Middle frontal gyrus (tissue), 1 donor: ENCODE measurements around the gene HRH3.

Experiments used
- DNase-seq: peaks from one replicate; pipeline ENCODE4 v3.0.0-alpha.2; 2015; ENCODE audit warnings: low spot score; ENCODE audit errors: extremely low spot score

The HRH3 gene

DNA sequence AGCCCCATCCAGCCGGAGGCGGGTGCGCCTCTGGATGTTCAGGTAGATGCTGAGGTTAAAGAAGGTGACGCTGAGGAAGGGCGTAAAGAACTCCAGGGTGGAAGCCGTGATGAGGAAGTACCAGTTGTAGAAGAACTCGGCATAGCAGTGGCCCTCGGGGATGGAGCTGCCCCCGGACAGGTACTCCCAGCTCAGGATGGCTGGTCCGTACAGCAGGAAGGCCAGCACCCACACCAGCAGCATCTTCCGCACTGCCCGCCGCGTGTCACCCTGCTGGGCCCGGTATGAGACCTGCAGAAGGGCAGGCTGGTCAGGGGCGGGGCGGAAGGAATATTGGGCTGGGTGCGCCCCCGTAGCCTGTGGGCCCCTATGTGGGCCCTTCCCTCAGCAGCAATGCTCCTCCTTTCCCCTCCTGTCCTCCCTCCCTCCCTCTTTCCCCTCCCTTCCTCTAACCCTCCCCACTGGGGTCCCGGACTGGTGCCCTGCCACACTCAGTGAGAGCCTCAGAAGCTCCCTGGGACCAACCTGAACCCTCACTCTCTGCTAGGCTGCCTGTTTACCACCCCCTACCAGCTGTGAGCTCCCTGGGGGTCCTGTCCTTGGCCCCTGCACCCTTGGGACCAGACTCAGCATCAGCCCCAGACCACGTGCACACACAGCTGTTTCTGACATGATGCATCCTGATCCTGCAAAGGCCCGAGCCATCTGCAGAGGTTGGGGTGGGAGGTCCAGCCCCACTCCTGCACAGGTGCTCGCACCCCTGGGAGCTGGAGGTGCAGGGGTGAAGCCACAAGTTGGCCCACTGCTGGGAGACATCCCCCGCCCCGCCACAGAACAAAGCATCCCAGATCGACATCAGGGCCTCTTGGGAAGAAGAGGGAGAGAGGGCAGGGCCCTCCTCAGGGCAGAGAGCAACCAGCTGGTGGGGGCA is 3.2 kb downstream of the HRH3 start:
- no peak for DNase-seq

DNA sequence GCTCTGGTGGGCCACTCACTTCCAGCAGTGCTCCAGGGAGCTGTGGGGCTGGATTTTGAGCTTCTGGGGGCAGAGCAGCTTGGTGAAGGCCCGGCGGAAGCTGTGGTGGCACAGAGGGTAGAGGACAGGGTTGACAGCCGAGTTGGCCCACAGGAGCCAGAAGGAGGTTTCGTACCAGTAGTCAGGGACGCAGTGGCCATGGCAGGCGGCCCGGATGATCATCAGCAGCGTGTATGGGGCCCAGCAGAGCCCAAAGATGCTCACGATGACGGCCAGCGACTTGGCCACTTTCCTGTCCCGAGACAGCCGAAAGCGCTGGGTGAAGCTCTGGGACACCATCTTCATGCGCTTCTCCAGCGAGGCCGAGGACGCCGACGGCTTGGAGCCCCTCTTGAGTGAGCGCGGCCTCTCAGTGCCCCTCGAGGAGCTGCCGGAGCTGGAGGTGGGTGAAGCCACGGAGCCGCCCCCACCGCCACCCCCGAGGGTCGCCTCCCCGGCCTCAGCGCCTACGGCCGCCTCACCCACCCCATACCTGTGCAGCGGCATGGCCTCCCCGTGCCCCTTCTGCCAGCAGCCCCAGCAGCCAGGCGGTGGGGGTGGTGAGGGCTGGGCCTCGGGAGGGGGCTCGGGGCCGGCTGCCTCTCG is 4.0 kb downstream of the HRH3 start:
- DNase-seq = no peak

DNA sequence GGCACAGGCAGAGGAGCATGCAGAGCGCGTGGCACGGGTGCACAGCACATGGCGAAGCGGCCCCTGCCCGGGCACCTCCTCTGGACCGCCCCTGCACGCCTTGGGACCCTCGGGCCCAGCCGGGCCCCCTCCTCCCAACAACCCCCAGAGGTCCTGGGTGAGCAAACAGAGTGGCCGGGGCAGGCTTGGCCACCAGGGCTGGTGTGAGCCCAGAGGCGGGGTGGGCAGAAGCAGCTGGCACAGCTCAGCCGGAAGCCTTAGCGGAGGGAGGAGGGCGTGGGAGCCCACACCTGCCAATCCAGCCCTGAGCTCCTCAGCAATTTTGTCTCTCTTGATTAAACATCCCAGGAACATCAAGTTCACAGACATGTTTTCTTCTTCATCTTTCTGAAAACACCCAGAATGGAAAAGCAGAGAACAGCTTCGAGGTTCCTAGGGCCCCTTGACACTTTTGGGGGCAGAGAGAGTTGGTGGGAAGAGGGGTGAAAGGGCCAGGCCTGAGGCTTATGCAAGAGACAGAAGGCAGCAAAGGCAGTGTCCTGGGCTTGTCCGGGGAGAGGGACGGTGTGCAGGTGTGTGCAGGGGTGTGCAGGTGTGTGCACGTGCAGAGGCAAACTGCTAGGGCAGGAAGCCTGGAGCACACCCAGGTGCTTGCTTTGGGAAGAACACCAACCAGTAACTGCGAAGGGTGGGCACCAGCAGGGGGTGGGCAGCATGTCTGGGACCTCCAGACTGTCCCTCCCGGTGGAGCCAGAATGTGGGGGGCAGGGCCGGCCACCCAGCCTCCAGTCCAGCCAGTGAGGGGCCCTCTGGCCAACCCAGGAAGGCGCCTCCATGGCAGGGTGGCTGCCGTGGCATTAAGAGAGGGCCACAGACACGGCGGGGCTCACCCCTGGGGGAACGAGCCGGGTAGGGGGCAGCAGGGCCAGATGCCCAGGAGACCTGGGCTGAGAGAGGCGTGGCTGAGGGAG is 4.8 kb downstream of the HRH3 start:
- no peak for DNase-seq

DNA sequence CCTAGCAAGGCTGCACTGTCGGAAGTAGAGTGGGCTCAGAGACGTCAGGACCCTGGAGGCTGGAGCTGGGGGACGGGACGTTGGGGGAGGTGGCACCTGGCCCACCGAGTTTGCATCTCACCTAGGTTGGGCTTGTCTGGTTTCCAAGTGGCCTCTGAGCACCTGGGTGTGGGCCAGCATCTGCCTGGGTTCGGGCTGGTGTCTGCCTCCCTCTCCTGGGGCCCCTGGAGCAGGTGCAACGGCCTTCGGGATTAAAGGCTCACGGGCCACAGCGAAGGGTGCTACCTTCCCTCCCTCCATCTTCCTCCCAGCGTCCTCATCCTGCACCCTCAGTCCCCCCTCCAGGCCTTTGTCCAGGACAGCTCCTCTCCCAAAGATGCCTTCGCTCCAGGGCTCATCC is 6.0 kb downstream of the HRH3 start:
- no peak for DNase-seq

DNA sequence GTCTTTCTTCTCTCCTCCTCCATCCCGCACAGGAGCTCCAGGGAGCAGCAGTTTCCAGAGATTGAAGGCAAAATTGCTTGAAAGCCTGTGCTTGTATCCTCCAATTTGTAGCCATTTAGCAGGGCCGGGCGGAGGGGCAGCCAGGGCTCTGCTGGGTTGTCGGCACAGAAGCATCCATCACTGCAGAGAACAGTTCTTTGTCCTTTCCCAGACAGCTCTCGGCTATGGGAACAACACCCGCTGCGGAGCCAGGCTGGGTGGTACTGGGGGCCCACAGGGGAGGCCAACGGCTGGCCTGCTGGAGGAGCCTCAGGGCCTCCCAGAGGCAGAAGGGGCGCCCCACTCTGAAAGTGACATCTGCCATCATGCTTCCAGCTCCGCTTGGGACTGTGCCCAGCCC is 7.8 kb downstream of the HRH3 start:
- no peak for DNase-seq

DNA sequence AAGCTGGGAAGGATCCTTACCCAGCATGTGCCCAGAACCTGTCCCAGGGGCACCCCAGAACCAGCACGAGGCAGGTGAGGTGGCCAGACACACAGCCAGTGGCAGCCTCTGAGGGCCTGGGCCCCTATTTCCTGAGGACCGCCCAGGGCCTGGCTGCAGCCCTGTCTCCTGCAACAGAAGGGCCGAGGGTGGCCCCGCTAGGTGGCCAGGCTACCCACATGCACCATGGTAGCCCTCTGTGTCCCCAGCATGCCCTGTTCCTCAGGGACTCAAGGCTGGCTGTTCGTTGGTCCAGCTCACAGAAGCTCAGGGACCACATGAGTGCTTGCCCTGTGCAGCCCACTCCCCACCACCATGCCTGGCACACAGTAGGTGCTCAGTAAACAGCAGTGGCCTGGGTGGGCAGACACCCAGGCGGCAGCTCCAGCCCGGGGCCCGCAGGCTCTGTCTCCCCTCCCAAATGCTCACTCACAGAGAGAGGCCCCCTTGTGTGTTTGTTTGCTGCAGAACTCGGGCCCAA is 8.2 kb downstream of the HRH3 start:
- DNase-seq = no peak

DNA sequence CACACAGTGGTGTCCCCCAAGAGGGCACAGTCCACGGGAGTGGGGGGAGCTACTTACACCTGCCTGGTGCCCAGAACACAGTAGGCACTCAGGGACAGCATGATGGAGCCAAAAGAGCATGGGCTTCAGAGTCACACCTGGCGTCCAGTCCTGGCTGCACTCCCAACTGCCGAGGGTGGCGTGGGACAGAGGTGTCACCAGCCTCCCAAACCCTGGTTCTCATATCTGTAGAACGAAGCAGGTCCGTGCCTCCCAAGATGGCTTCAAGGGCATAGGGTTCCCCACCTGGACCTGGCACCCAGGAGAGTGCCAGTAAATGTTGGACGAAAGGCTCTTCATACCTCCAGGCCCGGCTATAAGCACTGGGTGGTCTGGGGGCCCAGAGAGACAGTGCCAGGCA is 8.9 kb downstream of the HRH3 start:
- DNase-seq = no peak

DNA sequence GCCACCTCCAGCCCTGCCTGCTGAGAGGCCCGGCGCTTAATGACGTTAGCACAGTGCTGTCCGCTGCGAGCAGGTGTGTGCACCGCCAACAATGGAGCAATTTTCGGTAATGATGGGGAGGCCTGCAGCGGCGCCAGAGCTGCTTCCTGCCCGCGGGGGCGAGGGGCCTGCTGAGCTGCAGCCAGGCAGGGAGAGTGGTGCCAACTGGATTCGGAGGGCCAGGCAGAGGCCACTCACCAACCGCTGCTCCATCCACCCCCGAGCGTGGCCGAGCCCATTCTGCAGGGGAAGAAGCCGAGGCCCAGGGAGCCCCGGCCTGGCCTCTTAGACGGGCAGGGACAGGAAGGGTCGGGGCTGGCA is 9.6 kb downstream of the HRH3 start:
- no peak for DNase-seq

DNA sequence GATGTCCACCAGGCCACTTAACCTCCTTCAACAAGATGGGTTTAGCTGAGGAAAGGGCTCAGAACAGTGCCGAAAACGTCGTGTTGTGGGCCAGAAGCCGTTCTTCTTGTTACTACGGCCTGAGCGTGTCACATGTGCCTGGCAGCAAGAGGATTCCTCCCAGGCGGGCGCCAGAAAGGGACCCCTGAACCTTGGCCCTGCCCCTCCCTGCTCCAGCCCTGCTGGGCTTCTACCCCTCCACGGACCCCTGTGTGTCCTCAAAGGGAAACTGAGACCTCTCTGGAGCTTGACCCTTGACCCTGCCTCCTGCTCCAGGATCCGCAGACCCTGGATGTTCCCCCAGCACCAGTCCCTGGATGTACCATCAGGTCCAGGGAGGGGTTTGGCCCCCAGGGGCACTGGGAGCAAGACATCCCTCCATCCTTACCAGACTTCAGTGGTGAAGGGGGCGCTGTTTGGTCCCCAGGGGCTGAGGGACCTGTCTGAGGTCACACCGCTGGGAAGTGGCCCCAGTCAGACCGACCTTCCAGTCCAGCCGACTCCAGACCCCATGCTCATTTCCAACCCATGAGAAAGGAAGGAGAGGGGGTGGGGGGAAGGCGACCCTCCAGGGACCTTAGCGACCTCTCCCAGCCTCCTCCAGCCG is 10.1 kb downstream of the HRH3 start:
- DNase-seq = no peak

DNA sequence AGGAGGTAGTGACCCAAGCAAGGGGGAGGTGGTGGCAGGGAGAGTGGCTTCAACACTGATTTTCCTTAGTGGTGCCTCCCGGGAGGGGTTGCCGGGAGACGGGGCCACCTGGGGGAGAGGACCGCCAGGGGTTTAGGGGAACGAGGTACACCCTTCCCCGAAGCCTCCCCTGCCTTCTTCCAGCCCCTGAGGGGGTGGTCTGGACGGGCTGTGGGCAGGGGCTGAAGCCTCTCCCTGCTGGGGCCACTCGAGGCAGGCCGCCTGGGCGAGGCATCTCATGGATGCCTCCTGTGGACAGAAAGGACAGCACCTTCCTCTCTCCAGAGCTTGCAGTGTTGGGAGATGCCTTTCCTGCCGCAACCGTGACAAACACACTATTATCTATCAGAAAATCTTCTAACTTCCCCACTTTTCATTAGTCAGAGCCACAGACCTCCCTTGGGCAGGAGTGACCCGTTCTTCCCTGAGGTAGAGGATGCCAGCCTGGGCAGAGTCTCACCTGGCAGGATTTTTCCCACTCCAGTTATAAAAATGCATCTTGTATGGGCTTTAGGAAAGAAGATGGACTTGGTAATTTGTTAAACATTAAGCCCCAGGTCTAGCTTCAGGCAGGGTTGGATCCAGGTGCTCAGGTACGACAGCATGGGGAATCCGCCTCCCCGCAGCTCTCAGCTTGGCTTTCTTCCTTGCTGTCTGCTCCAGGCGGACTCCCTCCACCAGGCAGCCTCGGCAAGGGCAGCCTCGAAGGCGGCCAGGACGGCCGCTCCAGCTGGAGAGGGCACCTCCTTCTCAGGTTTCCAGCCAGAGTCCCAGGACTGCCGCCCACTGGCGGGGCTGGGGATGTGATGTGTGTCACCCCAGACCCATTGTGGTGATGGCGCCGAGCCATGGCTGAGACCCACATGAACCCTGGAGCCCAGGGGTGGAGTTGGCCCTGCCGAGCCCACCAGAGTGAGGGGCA is 11.0 kb downstream of the HRH3 start:
- no peak for DNase-seq

DNA sequence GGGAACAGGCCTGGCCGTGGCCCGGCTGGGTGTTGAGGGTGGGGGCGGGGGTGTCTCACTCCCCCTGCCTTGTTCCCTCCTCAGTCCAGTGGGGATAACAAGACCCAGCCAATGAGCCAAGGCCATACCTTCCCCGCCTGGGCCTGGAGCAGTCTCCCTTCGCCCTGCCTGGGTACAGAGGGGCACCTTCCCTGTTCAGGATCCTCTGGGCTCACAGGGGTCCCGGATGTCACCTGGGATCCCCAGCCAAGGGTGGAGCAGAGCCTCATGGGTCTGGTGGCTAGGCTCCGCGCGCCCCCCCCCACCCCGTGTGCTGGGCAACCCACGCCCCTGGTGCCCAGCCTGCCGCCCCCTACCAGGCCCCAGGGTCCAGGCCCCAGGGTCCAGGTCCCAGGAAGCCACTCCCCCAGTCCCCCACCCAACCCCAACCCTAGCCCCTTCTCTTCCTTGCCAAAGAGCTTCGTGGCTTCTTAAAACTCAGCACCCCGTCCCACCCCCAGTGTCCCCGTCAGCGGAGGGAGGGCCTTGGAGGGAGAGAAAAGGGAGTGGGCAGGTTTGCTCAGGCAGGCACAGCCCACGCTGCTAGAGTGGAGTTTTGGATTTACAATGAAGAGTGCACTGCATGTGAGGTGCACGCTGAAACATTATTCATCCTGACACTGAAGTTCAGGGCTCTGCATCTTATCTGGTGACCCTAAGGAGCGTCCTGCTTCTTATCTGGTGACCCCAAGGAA is 11.8 kb downstream of the HRH3 start:
- DNase-seq = no peak

DNA sequence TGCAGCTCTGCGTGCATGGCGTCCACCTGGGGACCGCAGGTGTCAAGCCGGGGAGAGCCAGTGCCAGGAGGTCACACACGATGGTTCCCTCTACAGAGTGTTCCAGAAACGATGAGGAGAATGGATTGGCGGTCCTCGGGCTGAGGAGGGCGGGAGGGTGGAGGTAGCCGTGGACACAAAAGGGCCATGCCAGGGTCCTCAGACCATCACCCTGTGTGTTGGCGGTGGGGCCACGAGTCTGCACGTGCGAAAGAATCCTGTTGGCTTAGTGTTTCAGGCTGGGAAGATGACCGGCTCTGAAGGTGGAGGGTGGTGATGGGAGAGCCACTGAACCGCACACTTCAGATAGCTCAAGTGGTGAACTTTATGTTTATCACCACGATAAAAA is 13.7 kb downstream of the HRH3 start:
- no peak for DNase-seq

DNA sequence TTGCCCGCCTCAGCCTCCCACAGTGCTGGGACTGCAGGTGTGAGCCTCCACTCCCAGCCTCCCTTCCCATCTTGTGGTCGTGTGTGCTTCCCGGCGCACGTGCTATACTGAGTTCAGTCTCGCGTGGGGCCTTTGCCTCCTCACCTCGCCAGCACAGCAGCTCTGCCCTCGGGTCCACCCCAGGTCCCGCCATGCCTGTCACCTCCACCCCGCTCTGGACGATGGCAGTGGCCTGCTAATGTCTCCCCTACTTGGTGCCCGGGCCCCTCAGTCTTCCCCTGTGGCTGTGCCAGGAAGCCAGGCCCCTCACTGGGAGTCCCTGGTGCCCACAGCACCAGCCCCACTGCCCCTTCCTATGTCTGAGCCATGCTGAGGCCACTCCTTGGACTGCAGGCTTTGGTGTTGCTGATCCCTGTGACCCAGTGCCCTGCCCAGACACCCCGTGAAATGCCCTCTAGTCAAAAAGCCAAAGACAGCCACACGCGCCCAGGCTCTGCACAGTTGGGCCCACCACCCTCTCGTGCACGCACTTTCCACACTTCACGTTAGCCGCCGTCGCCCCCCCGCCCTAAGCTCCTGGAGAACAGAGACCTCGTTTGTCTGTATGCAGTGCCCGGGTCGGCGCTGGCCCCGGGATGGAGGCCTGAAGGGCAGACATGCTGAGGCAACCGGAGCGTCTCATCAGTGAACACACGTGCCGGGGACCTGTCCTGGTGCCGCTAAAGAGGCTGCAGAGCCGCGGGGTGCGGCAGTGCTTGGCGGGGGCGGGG is 14.3 kb downstream of the HRH3 start:
- DNase-seq = no peak

DNA sequence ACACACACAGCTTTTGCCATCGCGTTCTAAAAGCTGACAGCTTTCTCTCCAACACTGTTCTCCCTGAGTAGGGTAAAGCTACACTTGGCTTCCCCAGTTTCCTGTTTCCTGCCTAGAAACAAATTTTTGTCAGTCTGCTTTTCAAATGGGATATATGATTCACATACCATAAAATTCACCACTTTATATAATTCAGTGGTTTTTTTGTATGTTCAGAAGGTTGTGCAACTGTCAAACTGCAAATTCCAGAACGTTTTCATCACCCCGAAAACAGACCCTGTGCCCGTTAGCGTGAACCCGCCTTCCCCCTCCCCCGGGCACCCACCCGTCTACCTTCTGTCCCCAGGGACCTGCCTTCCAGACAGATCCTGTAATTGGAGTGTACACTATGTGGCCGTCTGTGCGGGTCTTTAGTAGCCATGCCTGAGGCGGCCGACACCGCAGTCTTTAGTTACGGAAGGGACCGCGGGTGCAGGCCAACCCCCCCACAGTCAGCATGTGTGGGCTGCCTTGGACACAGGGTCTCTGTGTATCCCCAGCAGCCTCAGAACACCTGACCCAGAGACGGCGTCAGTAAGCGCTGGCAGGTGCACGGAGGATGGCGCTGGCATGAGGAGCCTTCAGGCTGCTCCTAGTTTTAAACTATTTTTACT is 16.6 kb downstream of the HRH3 start:
- DNase-seq = no peak

DNA sequence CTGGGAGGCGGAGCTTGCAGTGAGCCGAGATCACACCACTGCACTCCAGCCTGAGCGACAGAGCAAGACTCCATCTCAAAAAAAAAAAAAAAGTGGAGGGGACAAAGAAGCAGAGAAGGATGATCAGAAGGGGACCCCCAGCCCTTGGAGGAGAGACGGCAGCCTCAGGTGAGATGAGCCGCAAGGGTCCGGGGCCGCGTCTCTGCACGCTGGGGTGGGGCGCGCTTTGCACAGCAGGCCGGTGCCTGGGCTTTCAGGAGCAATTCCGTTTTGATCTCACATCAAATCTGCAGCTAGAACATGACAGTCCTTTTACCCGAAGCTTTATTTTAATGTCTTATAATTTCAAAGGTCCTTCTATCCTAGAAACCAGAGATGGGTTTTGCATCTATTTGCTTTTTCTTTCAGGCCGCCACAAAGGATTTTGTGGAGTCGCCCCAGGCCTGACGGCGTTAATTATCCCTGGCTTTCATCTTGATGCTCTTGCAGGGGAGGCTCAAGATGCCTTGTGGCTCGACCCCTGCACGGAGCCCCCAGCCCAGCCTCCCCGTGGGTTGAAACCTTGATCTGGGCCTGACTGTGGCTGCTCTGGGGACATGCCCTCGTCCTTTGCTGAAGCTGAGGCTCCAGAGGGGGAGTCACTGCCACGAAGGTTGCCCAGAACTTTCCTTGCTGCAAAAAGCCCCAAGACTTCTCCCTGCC is 17.3 kb downstream of the HRH3 start:
- no peak for DNase-seq

DNA sequence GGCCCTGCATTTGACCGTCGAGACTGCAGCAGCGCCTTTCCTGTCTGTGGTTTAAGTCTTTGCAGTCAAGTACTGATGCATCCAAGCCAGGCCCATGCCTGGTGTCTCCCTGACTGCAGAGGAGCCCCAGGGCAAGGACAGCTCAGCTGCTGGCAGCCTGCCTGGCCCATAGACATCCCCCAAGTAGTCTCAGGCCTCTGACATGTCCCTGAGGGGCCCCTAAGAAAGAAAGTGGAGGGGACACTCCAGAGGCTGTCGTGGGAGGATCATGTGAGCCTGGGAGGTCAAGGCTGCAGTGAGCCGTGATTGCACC is 18.0 kb downstream of the HRH3 start:
- no peak for DNase-seq
